ENCODE data around the gene GNS. TPM values are rescaled to one million over a fixed set of nuclear protein-coding genes. Genes with fewer than 3 reads are reported as not detected.

GNS gene
- total and polyA plus RNA-seq, 2 of the 13 experiments (the other 11 are each of a cell fraction or from before 2014, with no cell fraction given): 49.8 to 51.0 TPM

- peaks cover 16% of the 10 kb centered on the region for H3K4me1 ChIP-seq (ENCODE audit: insufficient read depth, low read length)
- H3K9me3 ChIP-seq (ENCODE audit: low read length): no peaks in the 10 kb centered on the region
- no peak overlapping the region for H3K9ac ChIP-seq (ENCODE audit: insufficient read depth, low read depth, low read length)
- TF ChIP-seq, protein P1, sequence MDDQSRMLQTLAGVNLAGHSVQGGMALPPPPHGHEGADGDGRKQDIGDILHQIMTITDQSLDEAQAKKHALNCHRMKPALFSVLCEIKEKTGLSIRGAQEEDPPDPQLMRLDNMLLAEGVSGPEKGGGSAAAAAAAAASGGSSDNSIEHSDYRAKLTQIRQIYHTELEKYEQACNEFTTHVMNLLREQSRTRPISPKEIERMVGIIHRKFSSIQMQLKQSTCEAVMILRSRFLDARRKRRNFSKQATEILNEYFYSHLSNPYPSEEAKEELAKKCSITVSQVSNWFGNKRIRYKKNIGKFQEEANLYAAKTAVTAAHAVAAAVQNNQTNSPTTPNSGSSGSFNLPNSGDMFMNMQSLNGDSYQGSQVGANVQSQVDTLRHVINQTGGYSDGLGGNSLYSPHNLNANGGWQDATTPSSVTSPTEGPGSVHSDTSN (CRISPR knock-in tag; IDR thresholded peaks at IDR 0.05; ENCODE audit: borderline replicate concordance): no peak
- TF ChIP-seq MXD1 (CRISPR knock-in tag; IDR thresholded peaks at IDR 0.05) (no peak), HNF4A (CRISPR knock-in tag; IDR thresholded peaks at IDR 0.05) (no peak), CEBPB (IDR thresholded peaks at IDR 0.05; ENCODE audit: borderline replicate concordance, low read depth, low read length) (peak; percentile 65; the same call in 1 of the 2 replicates)
- H4K20me1 ChIP-seq (ENCODE audit: insufficient read depth, low read length): no peaks in the 10 kb centered on the region
- no peak for FAIRE-seq
- no TSS peak for BruUV-seq (replicated peaks)
- H3K27me3 ChIP-seq (ENCODE audit: control insufficient read depth in 1 of 2, insufficient read depth in 2 of 2, low read length in 2 of 2): no peaks in the 10 kb centered on the region
- ChIA-PET CTCF (ENCODE audit: low intra/inter-chr PET ratio, low total read pairs) (interaction anchor here (5.1 kb wide), 1 partner anchor 149 kb away, joined by 75 read pairs; no protein-coding TSS in a partner anchor), POLR2A (no interaction called here)
- H3K27ac ChIP-seq (ENCODE audit: extremely low read length, insufficient read depth, low read length): no peak overlapping the region
- DNase-seq (ENCODE audit: low spot score): no peak
- H3K4me3 ChIP-seq (replicated peaks in 1 of 3; ENCODE audit: insufficient read depth in 1 of 3, low read depth in 2 of 3, low read length in 3 of 3): no peak overlapping the region
- 93% methylated on average over 12 of the region's 12 CpGs for WGBS (ENCODE audit: low lambda C conversion rate)
- no peak overlapping the region for H3K4me2 ChIP-seq (ENCODE audit: low read depth, low read length)
- no peak overlapping the region for H2AFZ ChIP-seq (ENCODE audit: low read length)
- no peak for ATAC-seq
- in situ Hi-C loops (cut with HindIII; ENCODE audit: extremely low pct_ligation_motif_present, low pct_unique_long_range_greater_than_20kb) (no loop called here), intact Hi-C loops (cut with micrococcal nuclease; ENCODE audit: unreplicated experiment) (loop anchor here (5.0 kb wide), 2 partner anchors 42 to 247 kb away; partner anchors contain the start of gene TBK1)
- H3K36me3 ChIP-seq (replicated peaks in 1 of 2; ENCODE audit: control insufficient read depth in 1 of 2, insufficient read depth in 2 of 2, low read length in 2 of 2): peaks cover 4 to 11% of the 10 kb centered on the region in 2 experiments; a peak in 4 of 5 replicates
- no peaks in the 10 kb centered on the region for H3K79me2 ChIP-seq (ENCODE audit: insufficient read depth, low read length)
Measured at GRCh38 chr12:64699504-64700115, 59.6 kb downstream of the GNS start.

All from HepG2 (cell line).